Measurements from ENCODE around the gene IGLON5.

IGLON5 gene

GRCh38 chr19:51339687-51340656, 28.5 kb downstream of the IGLON5 start:
- peak; percentile 89 for DNase-seq

- DNase-seq, result no peak
Measured at GRCh38 chr19:51341066-51341465, 29.6 kb downstream of the IGLON5 start.

- no peak for DNase-seq
Measured at GRCh38 chr19:51341976-51342580, 30.6 kb downstream of the IGLON5 start, which contains the start of gene VSIG10L. TSS of gene VSIG10L (minus strand) at chr19:51342139. CDS start at chr19:51342124, 15 bp downstream.

- DNase-seq, result no peak
Measured at GRCh38 chr19:51342631-51343569, 31.5 kb downstream of the IGLON5 start.

- DNase-seq, result no peak
Measured at GRCh38 chr19:51345076-51345620, 33.7 kb downstream of the IGLON5 start.

GRCh38 chr19:51346742-51347141, 35.3 kb downstream of the IGLON5 start:
- DNase-seq, result no peak

GRCh38 chr19:51347209-51347928, 35.9 kb downstream of the IGLON5 start:
- DNase-seq, result no peak

GRCh38 chr19:51351266-51351990, 40.0 kb downstream of the IGLON5 start:
- no peak for DNase-seq

- no peak for DNase-seq
Measured at GRCh38 chr19:51352783-51353360, 41.4 kb downstream of the IGLON5 start.

- no peak for DNase-seq
Measured at GRCh38 chr19:51354103-51354741, 42.8 kb downstream of the IGLON5 start.

GRCh38 chr19:51354742-51355148, 43.3 kb downstream of the IGLON5 start:
- DNase-seq, result no peak

- no peak for DNase-seq
Measured at GRCh38 chr19:51356159-51356801, 44.8 kb downstream of the IGLON5 start.

- no peak for DNase-seq
Measured at GRCh38 chr19:51357952-51358351, 46.5 kb downstream of the IGLON5 start.

- DNase-seq, result no peak
Measured at GRCh38 chr19:51359294-51359693, 47.9 kb downstream of the IGLON5 start.

- DNase-seq, result no peak
Measured at GRCh38 chr19:51361239-51361638, 49.8 kb downstream of the IGLON5 start.

GRCh38 chr19:51364200-51365106, 53.0 kb downstream of the IGLON5 start:
- DNase-seq, result no peak

- DNase-seq, result no peak
Measured at GRCh38 chr19:51365211-51365964, 53.9 kb downstream of the IGLON5 start.

GRCh38 chr19:51365965-51366388, 54.5 kb downstream of the IGLON5 start, which contains the start of gene ETFB:
TSS of gene ETFB (minus strand) at chr19:51366388. CDS start at chr19:51366326, 62 bp downstream.
- no peak for DNase-seq
